Activated CD8-positive, alpha-beta T cell treated with anti-CD3 and anti-CD28 coated beads for 36 hours (primary cell): ENCODE results near the gene RHBG. TPM values are rescaled to one million over a fixed set of nuclear protein-coding genes. Genes with fewer than 3 reads are reported as not detected.
A peak's percentile ranks its signal among the peaks of the same experiment; 100 is the strongest.

Experiments used
- ATAC-seq: fragments of 200-7000 bp; cut with Tn5 transposase; one replicate; pipeline ENCODE4 v1.10.0; 2021; ENCODE audit warnings: mild to moderate bottlenecking, moderate library complexity
- CTCF ChIA-PET: fragments of 350-600 bp; sonication (Branson Sonifier 250); formaldehyde crosslinking; loops from one replicate; lab custom pipeline; 2021; ENCODE audit warnings: antibody characterized with exemption; lab: Charles Lee
- POLR2A ChIA-PET: fragments of 350-600 bp; sonication (Branson Sonifier 250); formaldehyde crosslinking; loops from one replicate; lab custom pipeline; 2021; ENCODE audit warnings: antibody characterized with exemption; lab: Charles Lee
- DNase-seq: peaks from one replicate; pipeline ENCODE4 v3.0.0-alpha.2; 2020
- H3K27ac Mint-ChIP-seq: one replicate; pipeline ENCODE4 v1.8.0; 2021; ENCODE audit warnings: mild to moderate bottlenecking, mixed read lengths
- H3K27me3 Mint-ChIP-seq: one replicate; pipeline ENCODE4 v1.8.0; 2021; ENCODE audit warnings: mixed read lengths
- H3K36me3 Mint-ChIP-seq: one replicate; pipeline ENCODE4 v1.8.0; 2021; ENCODE audit warnings: low read depth, mixed read lengths
- H3K4me1 Mint-ChIP-seq: one replicate; pipeline ENCODE4 v1.8.0; 2021; ENCODE audit warnings: low read depth, mixed read lengths
- H3K4me3 Mint-ChIP-seq: one replicate; pipeline ENCODE4 v1.8.0; 2021; ENCODE audit warnings: mild to moderate bottlenecking, moderate library complexity, mixed read lengths
- H3K9me3 Mint-ChIP-seq: one replicate; pipeline ENCODE4 v1.8.0; 2021; ENCODE audit warnings: mixed read lengths
- intact Hi-C: fragments of 100-400 bp; cut with micrococcal nuclease; formaldehyde crosslinking; loops from one replicate; pipeline ENCODE4 v1.10.0; 2022
- total RNA-seq, 2 experiments: library from RNA; stranded (reverse); gene quantifications; one replicate each; pipeline ENCODE4 v1.2.3, GENCODE V29; 2021
- TF ChIP-seq, protein P1 (sequence below): fragments of 200-600 bp; IDR thresholded peaks from one replicate; pipeline ENCODE4 v1.8.0; 2022; ENCODE audit warnings: antibody characterized with exemption, mild to moderate bottlenecking

Gene RHBG
- total RNA-seq, 2 experiments from 2014 or later, result not detected

DNA sequence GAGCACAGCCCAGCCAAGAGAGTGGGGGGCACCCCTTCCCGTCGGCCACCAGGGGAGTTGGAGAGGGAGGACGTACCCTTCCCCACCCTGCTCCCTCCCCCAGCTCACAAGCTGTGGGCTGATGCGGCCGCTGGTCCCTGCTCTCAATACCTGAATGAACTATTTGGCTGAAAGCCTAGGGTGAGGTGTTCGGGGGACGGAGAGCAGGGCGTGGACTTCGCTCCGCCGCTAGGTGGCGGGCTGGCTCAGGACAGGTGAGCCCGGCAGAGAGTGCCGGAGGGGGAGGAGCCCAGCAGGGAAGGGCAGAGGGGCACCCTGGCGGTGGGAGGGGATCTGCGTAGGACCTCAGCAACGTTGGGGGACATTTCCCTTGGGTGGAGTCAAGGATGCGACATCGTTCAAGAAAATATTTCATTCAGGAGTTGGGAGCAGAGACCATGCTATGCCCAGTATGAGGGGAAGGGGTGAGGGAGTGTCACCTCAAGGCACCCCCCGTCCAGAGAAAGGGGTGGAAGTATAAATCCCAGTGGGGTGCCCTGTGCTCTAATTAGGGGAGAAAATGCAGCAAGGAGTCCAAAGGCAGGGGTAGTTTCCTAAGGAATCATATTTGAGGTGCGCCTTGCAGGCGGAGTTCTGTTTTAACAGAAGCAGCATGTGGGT is 12.0 kb upstream of the RHBG start:
- Mint-ChIP-seq H3K27ac (no peak overlapping the region), H3K27me3 (peaks cover 19% of the 10 kb centered on the region), H3K4me1 (peaks cover 8% of the 10 kb centered on the region), H3K9me3 (no peaks in the 10 kb centered on the region), H3K36me3 (no peaks in the 10 kb centered on the region), H3K4me3 (no peak overlapping the region)
- CTCF ChIA-PET, result interaction anchor here (0.7 to 7.4 kb wide), 8 partner anchors 9 to 89 kb away, joined by 3 to 70 read pairs (median 6); no protein-coding TSS in a partner anchor
- POLR2A ChIA-PET, result no interaction called here
- TF ChIP-seq, protein P1, sequence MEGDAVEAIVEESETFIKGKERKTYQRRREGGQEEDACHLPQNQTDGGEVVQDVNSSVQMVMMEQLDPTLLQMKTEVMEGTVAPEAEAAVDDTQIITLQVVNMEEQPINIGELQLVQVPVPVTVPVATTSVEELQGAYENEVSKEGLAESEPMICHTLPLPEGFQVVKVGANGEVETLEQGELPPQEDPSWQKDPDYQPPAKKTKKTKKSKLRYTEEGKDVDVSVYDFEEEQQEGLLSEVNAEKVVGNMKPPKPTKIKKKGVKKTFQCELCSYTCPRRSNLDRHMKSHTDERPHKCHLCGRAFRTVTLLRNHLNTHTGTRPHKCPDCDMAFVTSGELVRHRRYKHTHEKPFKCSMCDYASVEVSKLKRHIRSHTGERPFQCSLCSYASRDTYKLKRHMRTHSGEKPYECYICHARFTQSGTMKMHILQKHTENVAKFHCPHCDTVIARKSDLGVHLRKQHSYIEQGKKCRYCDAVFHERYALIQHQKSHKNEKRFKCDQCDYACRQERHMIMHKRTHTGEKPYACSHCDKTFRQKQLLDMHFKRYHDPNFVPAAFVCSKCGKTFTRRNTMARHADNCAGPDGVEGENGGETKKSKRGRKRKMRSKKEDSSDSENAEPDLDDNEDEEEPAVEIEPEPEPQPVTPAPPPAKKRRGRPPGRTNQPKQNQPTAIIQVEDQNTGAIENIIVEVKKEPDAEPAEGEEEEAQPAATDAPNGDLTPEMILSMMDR, result peak; percentile 84
- intact Hi-C loops, result no loop called here
- ATAC-seq (peak; percentile 100), DNase-seq (peak; percentile 74)

DNA sequence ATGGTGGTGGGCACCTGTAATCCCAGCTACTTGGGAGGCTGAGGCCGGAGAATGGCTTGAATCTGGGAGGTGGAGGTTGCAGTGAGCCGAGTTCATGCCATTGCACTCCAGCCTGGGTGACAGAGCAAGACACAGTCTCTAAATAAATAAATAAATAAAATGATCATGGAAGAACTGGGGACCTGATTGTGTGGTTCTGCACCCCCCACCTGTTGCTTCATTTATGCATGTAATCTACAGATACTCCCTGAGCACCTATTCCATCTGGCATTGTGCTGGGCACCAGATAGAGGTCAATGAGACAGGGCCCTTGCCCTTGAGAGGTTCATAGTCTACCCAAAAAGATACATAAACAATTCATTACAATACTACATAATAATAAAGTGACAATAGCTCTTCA is 11.0 kb upstream of the RHBG start:
- ChIA-PET POLR2A (no interaction called here), CTCF (interaction anchor here (3.9 to 7.4 kb wide), 2 partner anchors 27 to 88 kb away, joined by 27 to 70 read pairs; no protein-coding TSS in a partner anchor)
- DNase-seq, result no peak
- Mint-ChIP-seq H3K4me3 (no peak overlapping the region), H3K9me3 (no peaks in the 10 kb centered on the region), H3K36me3 (no peaks in the 10 kb centered on the region), H3K27me3 (peaks cover 17% of the 10 kb centered on the region), H3K4me1 (peaks cover 8% of the 10 kb centered on the region), H3K27ac (no peak overlapping the region)
- no peak for ATAC-seq
- TF ChIP-seq, protein P1, result no peak
- intact Hi-C loops, result no loop called here

DNA sequence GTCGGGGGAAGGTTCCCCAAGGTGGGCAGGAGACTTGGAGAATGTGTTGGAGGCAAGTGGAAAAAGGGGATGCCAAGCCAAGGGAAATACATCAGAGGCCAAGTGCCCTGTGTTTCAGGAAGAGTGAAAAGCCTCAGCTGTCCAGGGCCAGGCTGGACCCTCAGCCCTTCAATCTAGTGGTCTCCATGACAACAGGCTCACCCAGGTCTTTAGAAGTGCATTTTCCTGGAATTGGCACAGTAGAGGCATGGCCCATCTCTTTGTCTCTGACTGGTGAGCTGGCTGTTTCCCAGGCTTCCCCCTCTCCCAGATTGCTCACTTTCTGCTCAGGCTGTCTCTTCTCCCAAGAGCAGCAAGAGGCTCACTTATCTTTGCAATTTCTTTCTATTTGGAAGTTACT is 10.4 kb upstream of the RHBG start:
- peaks cover 8% of the 10 kb centered on the region for H3K4me1 Mint-ChIP-seq
- H3K36me3 Mint-ChIP-seq, result no peaks in the 10 kb centered on the region
- no peak overlapping the region for H3K27ac Mint-ChIP-seq
- intact Hi-C loops, result no loop called here
- DNase-seq, result no peak
- ATAC-seq, result no peak
- TF ChIP-seq, protein P1, result no peak
- no peak overlapping the region for H3K4me3 Mint-ChIP-seq
- ChIA-PET POLR2A (interaction anchor here (0.5 to 0.7 kb wide), 2 partner anchors 76 to 584 kb away, joined by 3 to 4 read pairs; partner anchors contain the start of gene SMG5), CTCF (interaction anchor here (1.0 to 7.4 kb wide), 5 partner anchors 13 to 266 kb away, joined by 3 to 70 read pairs (median 8); no protein-coding TSS in a partner anchor)
- no peaks in the 10 kb centered on the region for H3K9me3 Mint-ChIP-seq
- peaks cover 17% of the 10 kb centered on the region for H3K27me3 Mint-ChIP-seq

DNA sequence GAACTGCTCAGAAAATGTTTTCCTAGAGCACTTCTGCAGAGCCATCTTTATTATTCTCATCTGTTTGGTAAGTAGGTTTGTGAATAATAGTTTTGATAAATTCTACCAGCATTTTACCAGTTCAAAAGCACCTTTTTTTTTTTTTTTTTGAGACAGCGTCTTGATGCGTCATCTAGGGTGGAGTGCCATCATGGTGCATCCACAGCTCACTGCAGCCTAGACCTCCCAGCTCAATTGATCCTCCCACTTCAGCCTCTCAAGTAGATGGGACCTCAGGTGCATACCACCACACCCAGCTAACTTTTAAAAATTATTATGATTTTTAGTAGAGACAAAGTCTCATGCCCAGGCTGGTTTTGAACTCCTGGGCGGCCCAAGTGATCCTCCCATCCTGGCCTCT is 9.8 kb upstream of the RHBG start:
- CTCF ChIA-PET, result interaction anchor here (1.0 to 7.4 kb wide), 6 partner anchors 12 to 265 kb away, joined by 3 to 70 read pairs (median 6); no protein-coding TSS in a partner anchor
- Mint-ChIP-seq H3K9me3 (no peaks in the 10 kb centered on the region), H3K36me3 (no peaks in the 10 kb centered on the region), H3K4me1 (peaks cover 8% of the 10 kb centered on the region), H3K4me3 (no peak overlapping the region), H3K27me3 (peaks cover 16% of the 10 kb centered on the region), H3K27ac (no peak overlapping the region)
- intact Hi-C loops, result no loop called here
- no peak for DNase-seq
- TF ChIP-seq, protein P1, result no peak
- POLR2A ChIA-PET, result interaction anchor here (0.7 kb wide), 1 partner anchor 77 kb away, joined by 4 read pairs; the partner anchor contains the start of gene SMG5
- ATAC-seq, result no peak

DNA sequence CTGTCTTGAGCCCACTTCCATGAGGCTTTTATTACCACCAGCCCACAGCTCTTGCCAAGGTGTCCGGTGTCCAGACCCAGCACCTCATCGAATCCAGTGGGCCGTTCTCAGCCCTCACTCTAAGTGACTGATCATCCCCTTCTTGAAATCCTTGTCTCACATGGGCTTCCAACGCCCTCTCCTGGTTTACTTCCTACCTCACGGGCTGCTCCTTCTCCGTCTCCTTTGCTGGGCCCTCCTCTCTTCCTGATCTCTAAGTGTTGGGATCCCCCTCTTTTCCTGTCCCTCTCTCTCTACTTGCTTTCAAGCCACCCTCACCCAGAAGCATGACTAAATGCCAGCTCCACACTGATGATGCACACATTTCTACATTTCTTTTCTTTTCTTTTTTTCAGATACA is 9.0 kb upstream of the RHBG start:
- ChIA-PET POLR2A (no interaction called here), CTCF (interaction anchor here (1.3 to 7.4 kb wide), 4 partner anchors 25 to 264 kb away, joined by 3 to 70 read pairs (median 18); no protein-coding TSS in a partner anchor)
- Mint-ChIP-seq H3K4me3 (no peak overlapping the region), H3K9me3 (no peaks in the 10 kb centered on the region), H3K36me3 (no peaks in the 10 kb centered on the region), H3K27me3 (peaks cover 22% of the 10 kb centered on the region), H3K4me1 (peaks cover 8% of the 10 kb centered on the region), H3K27ac (no peak overlapping the region)
- intact Hi-C loops, result no loop called here
- TF ChIP-seq, protein P1, result no peak
- ATAC-seq (no peak), DNase-seq (no peak)
